SU-DHL-6 (cell line): ENCODE results near the gene CST9.

Source experiments
- H2AFZ ChIP-seq: fragments of 200-600 bp; sonication (generic); 2 replicates; pipeline ENCODE4 v1.6.1; 2014; ENCODE audit warnings: low read depth, mild to moderate bottlenecking, moderate library complexity, mixed read lengths, antibody characterized with exemption, low read length; ENCODE audit not compliant: severe bottlenecking
- H3F3A ChIP-seq: fragments of 200-600 bp; shearing (Covaris generic); 2 replicates; pipeline ENCODE4 v1.6.0; 2016; ENCODE audit warnings: antibody characterized with exemption, mild to moderate bottlenecking; ENCODE audit not compliant: insufficient read depth
- H3K27ac ChIP-seq: fragments of 200-600 bp; sonication (generic); 2 replicates; pipeline ENCODE4 v1.5.1; 2016; ENCODE audit warnings: low read depth, mild to moderate bottlenecking, low read length, moderate library complexity, mixed read lengths
- H3K27me3 ChIP-seq: fragments of 200-600 bp; sonication (generic), shearing (Covaris generic); 2 replicates; pipeline ENCODE4 v1.6.0; 2014; ENCODE audit warnings: mild to moderate bottlenecking, low read length
- H3K36me3 ChIP-seq: fragments of 200-600 bp; sonication (generic); 2 replicates; pipeline ENCODE4 v1.6.1; 2014; ENCODE audit warnings: mild to moderate bottlenecking, low read length, mixed read lengths
- H3K4me2 ChIP-seq: fragments of 300-600, 200-600 bp; shearing (Covaris generic), sonication (generic); 2 replicates; pipeline ENCODE4 v1.6.0; 2014; ENCODE audit warnings: low read length, low read depth, mild to moderate bottlenecking; ENCODE audit not compliant: poor library complexity, severe bottlenecking
- H3K4me3 ChIP-seq: fragments of 200-600 bp; sonication (generic); 2 replicates; pipeline ENCODE4 v1.5.1; 2014; ENCODE audit warnings: antibody characterized with exemption, low read length, mild to moderate bottlenecking, mixed read lengths; ENCODE audit not compliant: insufficient read depth, poor library complexity, severe bottlenecking
- H3K79me2 ChIP-seq: fragments of 200-600 bp; sonication (generic); 2 replicates; pipeline ENCODE4 v1.6.1; 2014; ENCODE audit warnings: mild to moderate bottlenecking, low read length, moderate library complexity; ENCODE audit not compliant: insufficient read depth
- H3K9ac ChIP-seq: fragments of 200-600 bp; sonication (generic); 2 replicates; pipeline ENCODE4 v1.7.0; 2014; ENCODE audit warnings: mild to moderate bottlenecking, low read length
- H3K9me2 ChIP-seq: fragments of 200-600 bp; sonication (generic); replicated peaks from 2 replicates; pipeline ENCODE4 v1.6.1; 2014; ENCODE audit warnings: low read length; ENCODE audit not compliant: insufficient read depth
- H3K9me3 ChIP-seq: fragments of 200-600 bp; sonication (generic); 2 replicates; pipeline ENCODE4 v1.6.1; 2014; ENCODE audit warnings: low read length, mixed read lengths; ENCODE audit not compliant: insufficient read depth
- H4K20me1 ChIP-seq: fragments of 200-600 bp; sonication (generic); 2 replicates; pipeline ENCODE4 v1.6.1; 2014; ENCODE audit warnings: low read depth, mild to moderate bottlenecking, antibody characterized with exemption, low read length, moderate library complexity, mixed read lengths
- CTCF ChIP-seq: fragments of 200-600 bp; sonication (generic); IDR thresholded peaks from one replicate; pipeline ENCODE4 v1.5.1; 2017; ENCODE audit warnings: antibody characterized with exemption, mild to moderate bottlenecking, low read length, moderate library complexity; ENCODE audit not compliant: insufficient read depth, poor library complexity, severe bottlenecking
- EZH2phosphoT487 ChIP-seq: fragments of 200-600 bp; sonication (generic), shearing (Covaris generic); conservative IDR thresholded peaks from 2 replicates; pipeline ENCODE4 v1.6.1; 2018; ENCODE audit warnings: mild to moderate bottlenecking, antibody characterized with exemption, low read length, moderate library complexity, mixed read lengths

The CST9 gene

GRCh38 chr20:23586735-23587525 is 18.8 kb downstream of the CST9 start:
- Histone ChIP-seq H3K4me3 (no peak overlapping the region), H3K9me2 (no peaks in the 10 kb centered on the region), H3K79me2 (no peaks in the 10 kb centered on the region), H3K9ac (no peak overlapping the region), H3F3A (no peaks in the 10 kb centered on the region), H3K36me3 (no peaks in the 10 kb centered on the region), H3K4me2 (no peak overlapping the region), H4K20me1 (no peaks in the 10 kb centered on the region), H2AFZ (no peak overlapping the region), H3K27ac (no peak overlapping the region), H3K9me3 (no peaks in the 10 kb centered on the region), H3K27me3 (no peaks in the 10 kb centered on the region)
- no peak for TF ChIP-seq EZH2phosphoT487
- TF ChIP-seq CTCF = no peak

GRCh38 chr20:23585808-23586734 is 19.6 kb downstream of the CST9 start:
- H3K4me2 ChIP-seq = no peak overlapping the region
- no peak overlapping the region for H2AFZ ChIP-seq
- H3F3A ChIP-seq = no peaks in the 10 kb centered on the region
- no peak overlapping the region for H3K4me3 ChIP-seq
- no peaks in the 10 kb centered on the region for H3K9me3 ChIP-seq
- TF ChIP-seq CTCF (no peak), EZH2phosphoT487 (no peak)
- no peaks in the 10 kb centered on the region for H4K20me1 ChIP-seq
- H3K9ac ChIP-seq = no peak overlapping the region
- H3K27ac ChIP-seq = no peak overlapping the region
- H3K36me3 ChIP-seq = no peaks in the 10 kb centered on the region
- no peaks in the 10 kb centered on the region for H3K27me3 ChIP-seq
- H3K9me2 ChIP-seq = no peaks in the 10 kb centered on the region
- H3K79me2 ChIP-seq = no peaks in the 10 kb centered on the region

GRCh38 chr20:23585449-23585807 is 20.3 kb downstream of the CST9 start:
- H3K36me3 ChIP-seq = no peaks in the 10 kb centered on the region
- TF ChIP-seq CTCF (no peak), EZH2phosphoT487 (no peak)
- no peaks in the 10 kb centered on the region for H3F3A ChIP-seq
- no peak overlapping the region for H2AFZ ChIP-seq
- no peak overlapping the region for H3K4me3 ChIP-seq
- H3K79me2 ChIP-seq = no peaks in the 10 kb centered on the region
- H3K9me2 ChIP-seq = no peaks in the 10 kb centered on the region
- no peaks in the 10 kb centered on the region for H3K9me3 ChIP-seq
- H3K27ac ChIP-seq = no peak overlapping the region
- no peaks in the 10 kb centered on the region for H3K27me3 ChIP-seq
- H4K20me1 ChIP-seq = no peaks in the 10 kb centered on the region
- no peak overlapping the region for H3K4me2 ChIP-seq
- no peak overlapping the region for H3K9ac ChIP-seq
